HepG2 (cell line): Measurements from ENCODE around the gene C2orf74. TPM values are rescaled to one million over a fixed set of nuclear protein-coding genes. Genes with fewer than 3 reads are reported as not detected.

ENCODE experiments used
- ATAC-seq: fragments of 200-7000 bp; cut with Tn5 transposase; 3 replicates; pipeline ENCODE4 v1.9.1; 2020; ENCODE audit warnings: mild to moderate bottlenecking, moderate library complexity
- BruUV-seq: library from RNA; stranded (reverse); fragments of 400-500 nt; replicated peaks from 2 replicates; lab custom pipeline; 2021; lab: Mats Ljungman, UMichigan
- CTCF ChIA-PET: fragments of 300-600 bp; formaldehyde crosslinking; extraction: SDS; loops from one replicate; lab custom pipeline; 2021; ENCODE audit warnings: low total read pairs, inconsistent platforms, low intra/inter-chr PET ratio; lab: Yijun Ruan, JAX
- POLR2A ChIA-PET: fragments of 350-600 bp; sonication (Branson Sonifier 250); formaldehyde crosslinking; loops from one replicate; lab custom pipeline; 2020; ENCODE audit warnings: antibody characterized with exemption, inconsistent platforms; lab: Yijun Ruan, JAX
- DNase-seq: peaks from one replicate; pipeline ENCODE4 v3.0.0-alpha.2; 2015; ENCODE audit warnings: low spot score
- FAIRE-seq: peaks from 3 replicates; lab custom pipeline; 2011; peaks lifted over from hg19 to GRCh38; lab: Jason Lieb, UNC
- H2AFZ ChIP-seq: one replicate; pipeline ENCODE4 v1.6.1; 2011; ENCODE audit warnings: low read length, inconsistent platforms
- H3K27ac ChIP-seq: fragments of 300-600 bp; 3 replicates; pipeline ENCODE4 v1.8.0; 2011; ENCODE audit warnings: mixed run types, mild to moderate bottlenecking, mixed read lengths, low read length, inconsistent platforms; ENCODE audit not compliant: insufficient read depth; ENCODE audit errors: extremely low read length
- H3K27me3 ChIP-seq, 2 experiments: fragments of 200-600 bp in 1 of 2; 2 replicates in 1 of 2; 3 replicates in 1 of 2; pipeline versions ENCODE4 v1.6.0 to v1.8.0; 2011; ENCODE audit warnings: low read length in 2 of 2, mild to moderate bottlenecking in 2 of 2, moderate library complexity in 2 of 2, inconsistent platforms in 1 of 2; ENCODE audit not compliant: insufficient read depth in 2 of 2, control insufficient read depth in 1 of 2
- H3K36me3 ChIP-seq, 2 experiments: fragments of 200-600 bp in 1 of 2; replicated peaks in 1 of 2; 2 replicates in 1 of 2; 3 replicates in 1 of 2; pipeline versions ENCODE4 v1.5.1 to v1.8.0; 2011; ENCODE audit warnings: low read length in 2 of 2, inconsistent platforms in 1 of 2; ENCODE audit not compliant: insufficient read depth in 2 of 2, control insufficient read depth in 1 of 2
- H3K4me1 ChIP-seq: 2 replicates; pipeline ENCODE4 v1.5.1; 2012; ENCODE audit warnings: low read length, inconsistent platforms; ENCODE audit not compliant: insufficient read depth
- H3K4me2 ChIP-seq: 2 replicates; pipeline ENCODE4 v1.6.0; 2011; ENCODE audit warnings: low read depth, low read length, inconsistent platforms
- H3K4me3 ChIP-seq, 3 experiments: fragments of 200-600 bp in 1 of 3; sonication (generic), shearing (Covaris generic) in 1 of 3; replicated peaks in 1 of 3; 2 replicates each; pipeline ENCODE4 v1.5.1; 2011 to 2016; ENCODE audit warnings: low read length in 3 of 3, inconsistent platforms in 2 of 3, low read depth in 2 of 3, mild to moderate bottlenecking in 2 of 3, control low read depth in 1 of 3, mixed read lengths in 1 of 3; ENCODE audit not compliant: insufficient read depth in 1 of 3
- H3K79me2 ChIP-seq: one replicate; pipeline ENCODE4 v1.6.1; 2011; ENCODE audit warnings: low read length, inconsistent platforms; ENCODE audit not compliant: insufficient read depth
- H3K9ac ChIP-seq: 2 replicates; pipeline ENCODE4 v1.6.0; 2011; ENCODE audit warnings: mild to moderate bottlenecking, low read depth, low read length, inconsistent platforms; ENCODE audit not compliant: insufficient read depth
- H3K9me3 ChIP-seq: 2 replicates; pipeline ENCODE4 v1.5.1; 2012; ENCODE audit warnings: mild to moderate bottlenecking, low read length
- H4K20me1 ChIP-seq: 2 replicates; pipeline ENCODE4 v1.6.0; 2011; ENCODE audit warnings: inconsistent platforms, mild to moderate bottlenecking, low read length, moderate library complexity; ENCODE audit not compliant: insufficient read depth
- NAIF1 ChIP-seq: sonication (generic); formaldehyde crosslinking; IDR thresholded peaks from 2 replicates; pipeline ENCODE4 v1.5.0; 2020; ENCODE audit warnings: mild to moderate bottlenecking, missing genetic modification reagents, borderline replicate concordance
- NFKB2 ChIP-seq: sonication (generic); formaldehyde crosslinking; IDR thresholded peaks from 2 replicates; pipeline ENCODE4 v1.4.0; 2020; ENCODE audit warnings: missing genetic modification reagents, borderline replicate concordance
- RBM22 ChIP-seq: fragments of 200-400 bp; formaldehyde crosslinking; optimal IDR thresholded peaks from 2 replicates; pipeline ENCODE3; 2017; ENCODE audit warnings: mild to moderate bottlenecking, low read length, moderate library complexity
- ZNF562 ChIP-seq: sonication (generic); formaldehyde crosslinking; IDR thresholded peaks from 2 replicates; pipeline ENCODE4 v1.8.0; 2022; ENCODE audit warnings: missing genetic modification reagents, borderline replicate concordance
- ZNF567 ChIP-seq: sonication (generic); formaldehyde crosslinking; IDR thresholded peaks from 2 replicates; pipeline ENCODE4 v1.8.1; 2023; ENCODE audit warnings: mild to moderate bottlenecking, missing genetic modification reagents, borderline replicate concordance
- ZNF713 ChIP-seq: sonication (generic); formaldehyde crosslinking; IDR thresholded peaks from 2 replicates; pipeline ENCODE4 v1.4.0; 2020; ENCODE audit warnings: mild to moderate bottlenecking, missing genetic modification reagents
- WGBS: methylation state at CpG from one replicate; pipeline ENCODE4 v1.1.6; 2017; ENCODE audit warnings: low lambda C conversion rate; 5-methylcytosine and 5-hydroxymethylcytosine counted together
- in situ Hi-C: cut with HindIII; loops from 2 replicates; pipeline ENCODE4 v1.10.0; 2017; ENCODE audit warnings: low pct_unique_long_range_greater_than_20kb; ENCODE audit not compliant: extremely low pct_ligation_motif_present
- intact Hi-C: fragments of 100-400 bp; cut with micrococcal nuclease; formaldehyde crosslinking; loops from one replicate; pipeline ENCODE4 v1.10.0; 2022; ENCODE audit not compliant: unreplicated experiment
- polyA plus RNA-seq, 8 experiments: library from polyadenylated mRNA; depleted of rRNA in 3 of 8; stranded (reverse) in 7 of 8; unstranded in 1 of 8; fragments of >200 nt; fragmentation: Illumina TruSeq in 4 of 8; extraction: Trizol in 4 of 8; gene quantifications; 2 replicates each; pipeline versions ENCODE4 v1.2.1 to v1.2.3, GENCODE V29; 2011 to 2016; ENCODE audit warnings: low read depth in 4 of 8, missing spikeins in 1 of 8, mixed read lengths in 1 of 8; ENCODE audit not compliant: insufficient read depth in 1 of 8
- total RNA-seq, 5 experiments: library from RNA; depleted of rRNA; stranded (reverse); fragments of >200 nt; fragmentation: Illumina TruSeq; extraction: Trizol; gene quantifications; 2 replicates each; pipeline ENCODE4 v1.2.3, GENCODE V29; 2016; ENCODE audit warnings: low read depth in 1 of 5
- TF ChIP-seq, protein P1 (sequence below): sonication (generic); formaldehyde crosslinking; IDR thresholded peaks from 2 replicates; pipeline ENCODE4 v1.9.0; 2022; ENCODE audit warnings: missing genetic modification reagents, mild to moderate bottlenecking, borderline replicate concordance

The C2orf74 gene
- total and polyA plus RNA-seq, 2 of the 13 experiments (the other 11 are each of a cell fraction or from before 2014, with no cell fraction given): 10.6 to 13.8 TPM

- in situ Hi-C loops: no loop called here
- no peaks in the 10 kb centered on the region for H4K20me1 ChIP-seq
- TF ChIP-seq RBM22: peak; percentile 45
- no peak for TF ChIP-seq ZNF713
- TF ChIP-seq NFKB2 (CRISPR knock-in tag): no peak
- no peak for TF ChIP-seq ZNF567 (CRISPR knock-in tag)
- no peak for TF ChIP-seq NAIF1 (CRISPR knock-in tag)
- TF ChIP-seq, protein P1, sequence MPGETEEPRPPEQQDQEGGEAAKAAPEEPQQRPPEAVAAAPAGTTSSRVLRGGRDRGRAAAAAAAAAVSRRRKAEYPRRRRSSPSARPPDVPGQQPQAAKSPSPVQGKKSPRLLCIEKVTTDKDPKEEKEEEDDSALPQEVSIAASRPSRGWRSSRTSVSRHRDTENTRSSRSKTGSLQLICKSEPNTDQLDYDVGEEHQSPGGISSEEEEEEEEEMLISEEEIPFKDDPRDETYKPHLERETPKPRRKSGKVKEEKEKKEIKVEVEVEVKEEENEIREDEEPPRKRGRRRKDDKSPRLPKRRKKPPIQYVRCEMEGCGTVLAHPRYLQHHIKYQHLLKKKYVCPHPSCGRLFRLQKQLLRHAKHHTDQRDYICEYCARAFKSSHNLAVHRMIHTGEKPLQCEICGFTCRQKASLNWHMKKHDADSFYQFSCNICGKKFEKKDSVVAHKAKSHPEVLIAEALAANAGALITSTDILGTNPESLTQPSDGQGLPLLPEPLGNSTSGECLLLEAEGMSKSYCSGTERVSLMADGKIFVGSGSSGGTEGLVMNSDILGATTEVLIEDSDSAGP (CRISPR knock-in tag): no peak
- no peak for TF ChIP-seq ZNF562 (CRISPR knock-in tag)
- TF ChIP-seq, all 625 proteins: peak for 1
- Histone ChIP-seq H3K27me3 (no peaks in the 10 kb centered on the region), H3K9ac (no peak overlapping the region), H3K9me3 (no peaks in the 10 kb centered on the region), H3K4me2 (no peak overlapping the region), H3K27ac (no peak overlapping the region), H3K79me2 (no peaks in the 10 kb centered on the region), H2AFZ (no peak overlapping the region), H3K4me1 (no peaks in the 10 kb centered on the region), H3K4me3 (no peak overlapping the region), H3K36me3 (peaks cover 18 to 50% of the 10 kb centered on the region in 2 experiments)
- intact Hi-C loops: no loop called here
- no TSS peak for BruUV-seq
- FAIRE-seq: no peak
- WGBS: 93% methylated on average over 4 of the region's 4 CpGs
- ChIA-PET CTCF (no interaction called here), POLR2A (no interaction called here)
- ATAC-seq: no peak
- DNase-seq: no peak
Measured at GRCh38 chr2:61214171-61214570, 52.2 kb downstream of the C2orf74 start.

Other genes starting within 250 kb of the C2orf74 start
- gene PEX13, start 144.5 kb upstream of the C2orf74 start, total RNA-seq (2016; rRNA removed; fragmentation: Illumina TruSeq; extraction: Trizol): 63.1 and 75.9 TPM in 2 replicates
- 42.1 and 47.9 TPM in 2 replicates for gene PEX13, start 144.5 kb upstream of the C2orf74 start, polyA plus RNA-seq (2011; rRNA removed)
- 44.3 and 52.8 TPM in 2 replicates for gene PUS10, start 143.9 kb upstream of the C2orf74 start, total RNA-seq (2016; rRNA removed; fragmentation: Illumina TruSeq; extraction: Trizol)
- gene PUS10, start 143.9 kb upstream of the C2orf74 start, polyA plus RNA-seq (2011; rRNA removed): 33.1 and 41.4 TPM in 2 replicates
- 20.9 and 22.9 TPM in 2 replicates for gene SANBR, start 96.3 kb upstream of the C2orf74 start, total RNA-seq (2016; rRNA removed; fragmentation: Illumina TruSeq; extraction: Trizol)
- 9.6 and 9.8 TPM in 2 replicates for gene SANBR, start 96.3 kb upstream of the C2orf74 start, polyA plus RNA-seq (2011; rRNA removed)